Gastroesophageal sphincter (tissue), 4 donors: Measurements from ENCODE around the gene BEGAIN. TPM values are rescaled to one million over a fixed set of nuclear protein-coding genes. Genes with fewer than 3 reads are reported as not detected.

Source experiments
- ATAC-seq: fragments of 150-250 bp; one replicate; pipeline ENCODE4 v1.9.1; 2016; ENCODE audit warnings: mild to moderate bottlenecking, moderate library complexity
- H3K27ac ChIP-seq, 4 donors: fragments of 200-600 bp; sonication (generic) in 3 of 4; 1 replicate in 3 of 4; 2 replicates in 1 of 4; pipeline ENCODE4 v1.5.1; 2016 to 2019
- H3K27me3 ChIP-seq: fragments of 200-600 bp; sonication (generic); one replicate; pipeline ENCODE4 v1.5.1; 2019
- H3K36me3 ChIP-seq, 2 donors: fragments of 200-600 bp; sonication (generic); one replicate each; pipeline ENCODE4 v1.5.1; 2019; ENCODE audit warnings: control low read depth in 1 of 2
- H3K4me1 ChIP-seq, 3 donors: fragments of 200-600 bp; sonication (generic); 1 replicate in 2 of 3; 2 replicates in 1 of 3; pipeline ENCODE4 v1.5.1; 2016 to 2019; ENCODE audit warnings: control low read depth in 2 of 3
- H3K4me3 ChIP-seq, 2 donors: fragments of 200-600 bp; sonication (generic); one replicate each; pipeline ENCODE4 v1.5.1; 2019; ENCODE audit warnings: mild to moderate bottlenecking in 1 of 2, moderate library complexity in 1 of 2
- H3K9me3 ChIP-seq, 3 donors: fragments of 200-600 bp; sonication (generic); one replicate each; pipeline ENCODE4 v1.5.1; 2017 to 2019; ENCODE audit warnings: control low read depth in 2 of 3
- EP300 ChIP-seq: sonication (generic); formaldehyde crosslinking; IDR thresholded peaks from one replicate; pipeline ENCODE4 v1.6.1; 2017; ENCODE audit warnings: antibody characterized with exemption, mild to moderate bottlenecking
- POLR2A ChIP-seq, 2 donors: fragments of 450-650 bp; IDR thresholded peaks; one replicate each; pipeline ENCODE4 v1.6.1; 2017; ENCODE audit warnings: antibody characterized with exemption in 2 of 2, mild to moderate bottlenecking in 2 of 2, moderate library complexity in 1 of 2
- POLR2AphosphoS5 ChIP-seq: sonication (generic); formaldehyde crosslinking; IDR thresholded peaks from one replicate; pipeline ENCODE4 v1.6.1; 2017; ENCODE audit warnings: antibody characterized with exemption
- WGBS, 2 donors: methylation state at CpG; one replicate each; pipeline ENCODE4 v1.1.5; 2018; ENCODE audit warnings: low coverage in 1 of 2; 5-methylcytosine and 5-hydroxymethylcytosine counted together
- total RNA-seq, 4 donors: library from RNA; depleted of rRNA; stranded (reverse); fragments of >200 nt; gene quantifications; one replicate each; pipeline ENCODE4 v1.1.0, GENCODE V29; 2016
- TF ChIP-seq, protein P1 (sequence below), 4 experiments: fragments of 200-600 bp in 2 of 4; fragments of 450-650 bp in 2 of 4; sonication (generic) in 1 of 4; IDR thresholded peaks; one replicate each; pipeline ENCODE4 v1.5.1; 2017 to 2019; ENCODE audit warnings: antibody characterized with exemption in 4 of 4, mild to moderate bottlenecking in 2 of 4, moderate library complexity in 2 of 4

BEGAIN gene
- total RNA-seq, 4 donors from 2014 or later = 3.9 to 5.6 (median 4.2) TPM

DNA sequence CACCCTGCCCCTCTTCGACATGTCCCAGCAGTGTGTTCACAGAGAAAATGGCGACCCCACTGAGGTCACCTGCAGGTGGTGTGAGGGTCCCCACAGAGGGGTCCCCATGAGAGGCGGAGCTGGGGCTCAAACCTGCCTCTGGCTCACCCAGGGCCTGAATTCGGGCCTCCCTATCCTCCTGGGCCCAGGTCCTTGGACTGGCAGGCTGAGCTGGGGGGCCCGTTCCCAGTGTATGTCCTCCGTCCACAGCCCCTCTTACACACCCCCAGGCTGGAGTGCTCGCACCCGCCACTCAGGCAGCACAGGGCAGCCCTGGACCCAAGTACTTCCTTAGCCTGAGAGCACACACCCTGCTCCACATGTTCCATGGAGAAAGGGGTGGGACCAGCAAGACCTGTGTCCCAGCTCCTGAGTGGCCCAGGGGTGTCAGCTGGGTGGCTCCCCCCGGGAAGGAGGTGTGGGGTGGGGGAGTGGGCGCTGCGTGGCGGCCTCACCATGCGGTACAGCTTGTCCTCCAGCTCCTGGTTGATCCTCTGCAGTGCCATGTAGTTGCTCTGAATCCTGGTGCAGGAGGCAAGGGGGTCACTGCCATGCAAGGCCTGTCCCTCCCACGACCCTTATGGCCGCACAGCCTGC is 42.6 kb downstream of the BEGAIN start:
- H3K4me1 ChIP-seq = peaks cover 0 to 33% (median 11%) of the 10 kb centered on the region in 3 donors
- peaks cover 0 to 12% of the 10 kb centered on the region in 2 donors for H3K36me3 ChIP-seq
- H3K4me3 ChIP-seq = no peak overlapping the region
- H3K27ac ChIP-seq = no peak overlapping the region
- no peaks in the 10 kb centered on the region for H3K27me3 ChIP-seq
- no peaks in the 10 kb centered on the region for H3K9me3 ChIP-seq
- TF ChIP-seq, protein P1, sequence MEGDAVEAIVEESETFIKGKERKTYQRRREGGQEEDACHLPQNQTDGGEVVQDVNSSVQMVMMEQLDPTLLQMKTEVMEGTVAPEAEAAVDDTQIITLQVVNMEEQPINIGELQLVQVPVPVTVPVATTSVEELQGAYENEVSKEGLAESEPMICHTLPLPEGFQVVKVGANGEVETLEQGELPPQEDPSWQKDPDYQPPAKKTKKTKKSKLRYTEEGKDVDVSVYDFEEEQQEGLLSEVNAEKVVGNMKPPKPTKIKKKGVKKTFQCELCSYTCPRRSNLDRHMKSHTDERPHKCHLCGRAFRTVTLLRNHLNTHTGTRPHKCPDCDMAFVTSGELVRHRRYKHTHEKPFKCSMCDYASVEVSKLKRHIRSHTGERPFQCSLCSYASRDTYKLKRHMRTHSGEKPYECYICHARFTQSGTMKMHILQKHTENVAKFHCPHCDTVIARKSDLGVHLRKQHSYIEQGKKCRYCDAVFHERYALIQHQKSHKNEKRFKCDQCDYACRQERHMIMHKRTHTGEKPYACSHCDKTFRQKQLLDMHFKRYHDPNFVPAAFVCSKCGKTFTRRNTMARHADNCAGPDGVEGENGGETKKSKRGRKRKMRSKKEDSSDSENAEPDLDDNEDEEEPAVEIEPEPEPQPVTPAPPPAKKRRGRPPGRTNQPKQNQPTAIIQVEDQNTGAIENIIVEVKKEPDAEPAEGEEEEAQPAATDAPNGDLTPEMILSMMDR (IDR thresholded peaks at IDR 0.05) = no peak
- TF ChIP-seq EP300 = no peak
- WGBS, 2 donors = 91% methylated on average over 7 of the region's 15 CpGs; no CpG with 5 or more reads in 1 of the 2 donors
- no peak for ATAC-seq

DNA sequence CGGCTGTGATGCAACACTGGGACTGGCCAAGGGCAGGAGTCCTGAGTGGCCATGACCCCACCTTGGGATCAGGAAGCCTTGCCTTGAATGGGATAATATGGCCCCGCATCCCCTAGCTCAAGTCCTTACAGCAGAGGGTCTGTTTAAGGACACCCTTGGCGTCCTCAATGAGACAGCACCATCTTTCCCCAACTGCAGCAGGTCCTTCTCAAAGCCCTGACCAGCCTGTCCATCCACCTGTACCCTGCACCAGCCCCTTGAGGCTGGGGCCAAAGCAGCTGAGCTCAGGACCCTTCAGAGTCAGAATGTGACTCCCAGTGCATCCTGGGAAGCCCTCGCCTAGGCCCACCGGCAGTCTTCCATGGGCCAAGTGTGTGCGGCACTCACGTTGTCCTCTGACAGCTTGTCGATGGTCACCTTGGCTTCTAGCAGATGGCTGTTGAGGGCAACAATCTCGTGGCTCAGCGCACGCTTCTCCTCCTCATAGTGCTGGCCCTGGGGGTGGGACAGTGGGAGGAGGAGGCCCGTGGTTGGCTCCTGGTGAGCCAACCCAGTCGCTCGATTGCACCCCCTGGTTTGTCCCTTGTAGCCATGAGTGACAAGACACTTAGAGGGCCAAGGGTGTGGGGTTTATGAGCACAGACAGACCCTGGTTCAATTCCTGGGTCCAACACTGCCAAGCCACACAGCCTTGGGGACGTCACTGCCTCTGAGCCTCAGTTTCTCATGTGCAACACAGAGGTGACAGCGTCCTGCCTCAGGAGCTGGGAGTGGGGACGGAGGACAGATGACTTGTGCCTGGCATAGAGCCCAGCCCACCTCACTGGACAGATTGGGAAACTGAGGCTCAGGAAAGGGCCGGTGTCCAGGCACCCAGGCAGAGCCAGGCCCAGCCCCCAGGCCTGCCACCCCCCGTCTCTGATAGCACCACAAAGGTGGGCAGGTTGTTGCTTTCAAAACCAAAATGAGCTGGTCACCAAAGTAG is 43.5 kb downstream of the BEGAIN start:
- Histone ChIP-seq H3K9me3 (no peaks in the 10 kb centered on the region), H3K4me3 (no peak overlapping the region), H3K36me3 (peaks cover 0 to 17% of the 10 kb centered on the region in 2 donors), H3K4me1 (peaks cover 0 to 29% (median 11%) of the 10 kb centered on the region in 3 donors), H3K27me3 (no peaks in the 10 kb centered on the region), H3K27ac (no peak overlapping the region)
- ATAC-seq = no peak
- no peak for TF ChIP-seq POLR2AphosphoS5
- no peak for TF ChIP-seq EP300
- TF ChIP-seq, protein P1 (IDR thresholded peaks at IDR 0.05) = no peak
- no peak for TF ChIP-seq POLR2A (IDR thresholded peaks at IDR 0.05)
- WGBS, 2 donors = 93% methylated on average over 3 of the region's 19 CpGs; no CpG with 5 or more reads in 1 of the 2 donors

DNA sequence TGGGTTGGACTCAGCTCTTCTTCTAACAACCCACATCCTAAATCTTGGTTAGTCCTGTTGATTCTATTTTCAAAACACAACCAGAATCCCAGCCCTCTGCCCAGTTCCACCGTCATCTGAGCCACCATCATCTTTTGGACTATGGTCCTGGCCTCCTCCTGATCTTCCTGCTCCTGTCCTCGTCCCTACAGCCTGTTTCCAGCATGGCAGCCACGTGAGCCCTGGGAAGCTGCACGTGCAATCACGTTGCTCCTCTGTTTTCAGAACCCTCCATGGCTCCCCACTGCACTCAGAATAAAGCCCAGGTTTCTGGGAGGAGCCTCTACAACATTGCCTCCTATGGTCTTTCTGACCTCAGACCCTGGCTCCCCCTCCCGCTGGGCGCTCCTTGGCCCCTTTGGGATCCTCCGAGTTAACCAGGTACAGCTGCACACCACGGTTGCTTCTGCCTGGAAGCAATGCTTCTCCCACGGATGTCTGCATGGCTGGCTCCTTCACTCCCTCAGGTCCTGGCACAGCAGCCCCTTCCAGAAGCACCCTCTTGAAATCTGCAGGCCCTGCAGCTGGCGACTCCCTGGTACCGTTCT is 44.5 kb downstream of the BEGAIN start:
- 79 to 86% methylated on average over 8 to 12 of the region's 12 CpGs for WGBS, 2 donors
- Histone ChIP-seq H3K4me3 (no peak overlapping the region), H3K9me3 (no peaks in the 10 kb centered on the region), H3K4me1 (peaks cover 0 to 21% (median 11%) of the 10 kb centered on the region in 3 donors), H3K27me3 (no peaks in the 10 kb centered on the region), H3K27ac (no peak overlapping the region), H3K36me3 (peaks cover 0 to 27% of the 10 kb centered on the region in 2 donors)
- no peak for ATAC-seq
- TF ChIP-seq, protein P1 (IDR thresholded peaks at IDR 0.05) = no peak
- TF ChIP-seq POLR2A (IDR thresholded peaks at IDR 0.05) (no peak), POLR2AphosphoS5 (no peak), EP300 (no peak)

DNA sequence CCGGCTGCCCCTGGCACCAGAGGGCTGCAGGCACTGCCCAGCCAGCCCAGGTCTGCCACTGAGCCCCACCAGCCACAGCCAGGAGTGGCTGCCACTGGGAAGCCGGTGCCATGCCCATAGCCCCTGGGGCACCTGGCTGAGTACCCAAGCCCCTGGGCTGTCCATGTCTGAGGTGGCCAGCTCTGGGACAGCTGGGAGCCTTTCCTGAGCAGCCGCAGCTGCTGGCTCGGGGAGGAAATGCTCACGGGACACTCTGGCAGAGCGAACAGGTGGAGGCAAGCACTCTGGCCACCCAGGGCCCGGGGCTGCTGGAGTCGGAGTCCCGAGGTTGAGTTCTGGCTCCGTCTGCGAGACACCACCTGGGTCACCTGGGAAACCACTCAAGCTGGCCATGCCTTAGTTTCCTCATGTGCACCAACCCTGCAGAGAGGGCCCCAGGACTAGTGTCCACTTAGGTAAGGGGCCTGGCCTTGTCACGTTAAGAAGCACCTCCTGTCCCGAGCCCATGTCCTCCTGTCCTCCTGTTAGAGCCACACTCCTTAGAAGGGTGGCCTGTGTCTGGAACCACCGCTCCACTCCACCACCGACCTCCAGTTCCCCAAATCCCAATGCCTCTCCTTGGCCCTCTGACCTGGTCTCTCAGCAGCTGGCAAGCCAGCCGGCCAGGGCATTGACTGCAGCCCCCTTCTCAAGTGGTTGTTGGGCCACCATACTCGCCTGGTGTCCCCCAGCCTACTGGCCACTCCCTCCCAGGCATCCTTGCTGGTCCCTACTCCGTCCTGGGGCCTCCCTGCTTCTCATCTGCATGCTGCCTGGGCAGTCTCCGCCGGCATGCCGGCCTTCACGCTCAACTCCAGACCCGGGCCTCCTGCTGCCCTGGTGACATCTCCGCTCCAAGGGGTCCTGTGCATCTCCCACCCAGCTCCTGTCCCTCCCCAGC is 45.3 kb downstream of the BEGAIN start:
- Histone ChIP-seq H3K4me1 (peaks cover 0 to 13% (median 3%) of the 10 kb centered on the region in 3 donors), H3K27ac (no peak overlapping the region)
- no peak for TF ChIP-seq POLR2AphosphoS5
- TF ChIP-seq, protein P1 (IDR thresholded peaks at IDR 0.05) = no peak
- TF ChIP-seq POLR2A (IDR thresholded peaks at IDR 0.05) = no peak
- TF ChIP-seq EP300 = no peak

More for the DNA sequence above, 45.3 kb downstream of the BEGAIN start:
- no peaks in the 10 kb centered on the region for H3K9me3 ChIP-seq
- WGBS, 2 donors = 89 to 90% methylated on average over 11 to 13 of the region's 24 CpGs
- no peak overlapping the region for H3K4me3 ChIP-seq
- no peak for ATAC-seq
- no peaks in the 10 kb centered on the region for H3K27me3 ChIP-seq
- peaks cover 0 to 28% of the 10 kb centered on the region in 2 donors for H3K36me3 ChIP-seq
